CD14-positive monocyte (primary cell): Measurements from ENCODE around the gene PDE4D. TPM values are rescaled to one million over a fixed set of nuclear protein-coding genes. Genes with fewer than 3 reads are reported as not detected.

ENCODE experiments used
- DNase-seq, 3 donors: peaks; one replicate each; pipeline ENCODE4 v3.0.0-alpha.2; 2011 to 2022
- H2AFZ ChIP-seq: 2 replicates; pipeline ENCODE4 v1.6.0; 2012; ENCODE audit warnings: mild to moderate bottlenecking, low read depth, low read length, inconsistent platforms; ENCODE audit not compliant: insufficient read depth, poor library complexity, severe bottlenecking
- H3K27ac ChIP-seq, 2 donors: 1 replicate in 1 of 2; 2 replicates in 1 of 2; pipeline ENCODE4 v1.5.1; 2012 to 2013; ENCODE audit warnings: low read length in 2 of 2, control low read depth in 1 of 2, inconsistent platforms in 1 of 2, low read depth in 1 of 2, mild to moderate bottlenecking in 1 of 2
- H3K27me3 ChIP-seq, 2 donors: one replicate each; pipeline versions ENCODE4 v1.6.0 to v1.6.1; 2011 to 2013; ENCODE audit warnings: low read length in 2 of 2; ENCODE audit not compliant: control insufficient read depth in 2 of 2, insufficient read depth in 2 of 2
- H3K36me3 ChIP-seq, 2 donors: replicated peaks in 1 of 2; 1 replicate in 1 of 2; 2 replicates in 1 of 2; pipeline versions ENCODE4 v1.5.1 to v1.6.1; 2012 to 2013; ENCODE audit warnings: low read length in 2 of 2, control low read depth in 1 of 2, inconsistent platforms in 1 of 2, mild to moderate bottlenecking in 1 of 2; ENCODE audit not compliant: insufficient read depth in 2 of 2, control insufficient read depth in 1 of 2
- H3K4me1 ChIP-seq, 2 donors: 1 replicate in 1 of 2; 2 replicates in 1 of 2; pipeline versions ENCODE4 v1.5.1 to v1.6.1; 2012 to 2013; ENCODE audit warnings: low read length in 2 of 2, control low read depth in 1 of 2, inconsistent platforms in 1 of 2, mild to moderate bottlenecking in 1 of 2, moderate library complexity in 1 of 2; ENCODE audit not compliant: insufficient read depth in 2 of 2, control insufficient read depth in 1 of 2
- H3K4me2 ChIP-seq: replicated peaks from 2 replicates; pipeline ENCODE3; 2012; ENCODE audit warnings: low read length, moderate library complexity, mild to moderate bottlenecking; ENCODE audit not compliant: poor library complexity, severe bottlenecking; ENCODE audit errors: extremely low read depth
- H3K4me3 ChIP-seq, 3 experiments: fragments of 200-600 bp in 1 of 3; sonication (generic) in 1 of 3; replicated peaks in 1 of 3; 1 replicate in 2 of 3; 2 replicates in 1 of 3; pipeline ENCODE4 v1.5.1; 2011 to 2013; ENCODE audit warnings: low read length in 3 of 3, mild to moderate bottlenecking in 3 of 3, control low read depth in 2 of 3, low read depth in 2 of 3, inconsistent platforms in 1 of 3, moderate library complexity in 1 of 3
- H3K79me2 ChIP-seq: 2 replicates; pipeline ENCODE4 v1.6.0; 2012; ENCODE audit warnings: mild to moderate bottlenecking, control low read depth, inconsistent platforms, low read length, moderate library complexity; ENCODE audit not compliant: insufficient read depth
- H3K9ac ChIP-seq: 2 replicates; pipeline ENCODE4 v1.6.0; 2017; ENCODE audit warnings: low read length, mild to moderate bottlenecking; ENCODE audit not compliant: insufficient read depth, poor library complexity, severe bottlenecking
- H3K9me3 ChIP-seq, 2 donors: replicated peaks in 1 of 2; 1 replicate in 1 of 2; 2 replicates in 1 of 2; pipeline versions ENCODE4 v1.5.1 to v1.6.1; 2012 to 2013; ENCODE audit warnings: low read length in 2 of 2, control low read depth in 1 of 2; ENCODE audit not compliant: control insufficient read depth in 1 of 2, insufficient read depth in 1 of 2
- H4K20me1 ChIP-seq: 2 replicates; pipeline ENCODE4 v1.6.0; 2012; ENCODE audit warnings: mild to moderate bottlenecking, low read length, control low read depth, moderate library complexity; ENCODE audit not compliant: insufficient read depth
- H3K27ac Mint-ChIP-seq, 7 donors: one replicate each; pipeline ENCODE4 v1.8.0; 2020; ENCODE audit warnings: mild to moderate bottlenecking in 7 of 7, mixed read lengths in 7 of 7, moderate library complexity in 6 of 7, inconsistent platforms in 2 of 7
- H3K27me3 Mint-ChIP-seq, 3 donors: one replicate each; pipeline ENCODE4 v1.8.0; 2021 to 2022; ENCODE audit warnings: low read depth in 3 of 3, mild to moderate bottlenecking in 3 of 3, mixed read lengths in 3 of 3, moderate library complexity in 3 of 3, inconsistent platforms in 1 of 3
- H3K36me3 Mint-ChIP-seq, 2 donors: one replicate each; pipeline ENCODE4 v1.8.0; 2020; ENCODE audit warnings: mixed read lengths in 2 of 2, inconsistent platforms in 1 of 2, mild to moderate bottlenecking in 1 of 2
- H3K4me1 Mint-ChIP-seq: one replicate; pipeline ENCODE4 v1.8.0; 2020; ENCODE audit warnings: mild to moderate bottlenecking, mixed read lengths
- H3K4me3 Mint-ChIP-seq, 2 donors: one replicate each; pipeline ENCODE4 v1.8.0; 2020; ENCODE audit warnings: mild to moderate bottlenecking in 2 of 2, mixed read lengths in 2 of 2, moderate library complexity in 1 of 2
- H3K9me3 Mint-ChIP-seq, 7 donors: one replicate each; pipeline ENCODE4 v1.8.0; 2020 to 2022; ENCODE audit warnings: mixed read lengths in 7 of 7, mild to moderate bottlenecking in 6 of 7, moderate library complexity in 6 of 7, inconsistent platforms in 2 of 7
- CTCF ChIP-seq: fragments of 200-600 bp; IDR thresholded peaks from one replicate; pipeline ENCODE4 v1.8.0; 2022; ENCODE audit warnings: antibody characterized with exemption, mild to moderate bottlenecking
- WGBS: methylation state at CpG from one replicate; pipeline ENCODE4 v1.1.5; 2013; ENCODE audit warnings: missing lambda C conversion rate; ENCODE audit not compliant: insufficient coverage; 5-methylcytosine and 5-hydroxymethylcytosine counted together
- intact Hi-C, 2 donors: fragments of 100-400 bp; cut with micrococcal nuclease; formaldehyde crosslinking; loops; one replicate each; pipeline versions ENCODE4 v1.15.0 to v1.15.1; 2023
- polyA plus RNA-seq, 3 donors: library from polyadenylated mRNA; depleted of rRNA in 1 of 3; unstranded in 2 of 3; stranded (reverse) in 1 of 3; fragments of 300-500 nt in 2 of 3; fragments of >200 nt in 1 of 3; fragmentation: Illumina TruSeq in 2 of 3; gene quantifications; 1 replicate in 2 of 3; 2 replicates in 1 of 3; pipeline ENCODE4 v1.2.3, GENCODE V29; 2012 to 2021

The PDE4D gene
- polyA plus RNA-seq, 3 donors, result 1.9 to 3.4 (median 2.8) TPM

- H3K27me3 ChIP-seq, result peaks cover 12% of the 10 kb centered on the region in 2 donors
- Mint-ChIP-seq H3K36me3 (peaks cover 22 to 29% of the 10 kb centered on the region in 2 donors), H3K4me3 (no peak overlapping the region), H3K4me1 (peaks cover 2% of the 10 kb centered on the region), H3K27ac (no peak overlapping the region), H3K27me3 (peaks cover 7 to 15% (median 13%) of the 10 kb centered on the region in 3 donors), H3K9me3 (peaks cover 0 to 2% (median 0%) of the 10 kb centered on the region in 7 donors)
- H2AFZ ChIP-seq, result no peak overlapping the region
- H3K4me1 ChIP-seq, result no peaks in the 10 kb centered on the region
- no peaks in the 10 kb centered on the region for H3K36me3 ChIP-seq
- no peak overlapping the region for H3K9ac ChIP-seq
- no peak overlapping the region for H3K27ac ChIP-seq
- no CpG with 5 or more reads among the region's 3 CpGs for WGBS
- H4K20me1 ChIP-seq, result no peaks in the 10 kb centered on the region
- no peak overlapping the region for H3K4me3 ChIP-seq
- no peak overlapping the region for H3K4me2 ChIP-seq
- DNase-seq, result no peak
- H3K9me3 ChIP-seq, result peaks cover 0 to 5% of the 10 kb centered on the region in 2 donors
- H3K79me2 ChIP-seq, result no peaks in the 10 kb centered on the region
- intact Hi-C loops, result no loop called here
- TF ChIP-seq CTCF, result no peak
Observed at GRCh38 chr5:59887274-59887673, 6.3 kb downstream of the PDE4D start.

- Mint-ChIP-seq H3K9me3 (peaks cover 0 to 7% (median 1%) of the 10 kb centered on the region in 7 donors), H3K4me1 (peaks cover 5% of the 10 kb centered on the region), H3K27me3 (peaks cover 0 to 2% (median 0%) of the 10 kb centered on the region in 3 donors), H3K27ac (no peak overlapping the region), H3K36me3 (peaks cover 12 to 22% of the 10 kb centered on the region in 2 donors), H3K4me3 (no peak overlapping the region)
- H3K79me2 ChIP-seq, result no peaks in the 10 kb centered on the region
- H3K9ac ChIP-seq, result no peak overlapping the region
- H3K27me3 ChIP-seq, result no peaks in the 10 kb centered on the region
- no peak for DNase-seq
- WGBS, result no CpG with 5 or more reads among the region's 1 CpG
- H3K4me3 ChIP-seq, result no peak overlapping the region
- no peak overlapping the region for H3K4me2 ChIP-seq
- H3K36me3 ChIP-seq, result no peaks in the 10 kb centered on the region
- no peak for TF ChIP-seq CTCF
- no peaks in the 10 kb centered on the region for H3K9me3 ChIP-seq
- no peaks in the 10 kb centered on the region for H3K4me1 ChIP-seq
- H4K20me1 ChIP-seq, result no peaks in the 10 kb centered on the region
- no peak overlapping the region for H2AFZ ChIP-seq
- no peak overlapping the region for H3K27ac ChIP-seq
- intact Hi-C loops, result loop anchor here in 1 of 2 donors (10.0 kb wide), 1 partner anchor 1020 kb away; no protein-coding TSS in a partner anchor
Observed at GRCh38 chr5:59874675-59875074, 18.9 kb downstream of the PDE4D start.
